H1 (cell line): ENCODE results near the gene PHRF1. TPM values are rescaled to one million over a fixed set of nuclear protein-coding genes. Genes with fewer than 3 reads are reported as not detected.
A peak's percentile ranks its signal among the peaks of the same experiment; 100 is the strongest.

Experiments used
- CTCF ChIA-PET: fragments of 300-600 bp; sonication (Branson Sonifier 250); formaldehyde crosslinking; loops from one replicate; lab custom pipeline; 2021; ENCODE audit not compliant: partially characterized antibody; lab: Charles Lee
- POLR2A ChIA-PET: fragments of 300-600 bp; sonication (Branson Sonifier 250); formaldehyde crosslinking; loops from one replicate; lab custom pipeline; 2021; ENCODE audit warnings: inconsistent platforms; ENCODE audit not compliant: partially characterized antibody; lab: Charles Lee
- DNase-seq, 2 experiments: peaks; one replicate each; pipeline versions ENCODE4 v3.0.0 to v3.0.0-alpha.2; 2010 to 2022; ENCODE audit warnings: low spot score in 2 of 2, low read depth in 1 of 2, mixed read lengths in 1 of 2
- FAIRE-seq: peaks from 2 replicates; lab custom pipeline; 2011; peaks lifted over from hg19 to GRCh38; lab: Jason Lieb, UNC
- H2AFZ ChIP-seq: 2 replicates; pipeline ENCODE4 v1.8.1; 2012; ENCODE audit warnings: low read length, inconsistent platforms
- H2AK5ac ChIP-seq: 2 replicates; pipeline ENCODE4 v1.6.1; 2013; ENCODE audit warnings: low read depth, low read length
- H2BK120ac ChIP-seq: replicated peaks from 2 replicates; pipeline ENCODE3; 2013; ENCODE audit warnings: low read depth, low read length, inconsistent platforms
- H2BK12ac ChIP-seq: 2 replicates; pipeline ENCODE4 v1.6.1; 2013; ENCODE audit warnings: low read depth, low read length
- H2BK15ac ChIP-seq: 2 replicates; pipeline ENCODE4 v1.6.1; 2013; ENCODE audit warnings: low read length
- H2BK20ac ChIP-seq: 2 replicates; pipeline ENCODE4 v1.6.1; 2013; ENCODE audit warnings: low read length
- H2BK5ac ChIP-seq: 2 replicates; pipeline ENCODE4 v1.6.1; 2013; ENCODE audit warnings: low read depth, low read length
- H3K14ac ChIP-seq: 2 replicates; pipeline ENCODE4 v1.6.1; 2013; ENCODE audit warnings: inconsistent platforms; ENCODE audit not compliant: insufficient read length
- H3K18ac ChIP-seq: 2 replicates; pipeline ENCODE4 v1.6.1; 2013; ENCODE audit warnings: low read length; ENCODE audit errors: extremely low read depth
- H3K23ac ChIP-seq: 2 replicates; pipeline ENCODE4 v1.6.1; 2013; ENCODE audit warnings: inconsistent platforms; ENCODE audit not compliant: insufficient read length
- H3K23me2 ChIP-seq: 2 replicates; pipeline ENCODE4 v1.6.1; 2013; ENCODE audit warnings: low read depth, low read length
- H3K27ac ChIP-seq: 2 replicates; pipeline ENCODE4 v1.6.1; 2011; ENCODE audit warnings: low read depth, low read length, inconsistent platforms
- H3K27me3 ChIP-seq, 4 experiments: replicated peaks in 1 of 4; 1 replicate in 1 of 4; 2 replicates in 3 of 4; pipeline versions ENCODE4 v1.6.1 to v1.8.1; 2011 to 2013; ENCODE audit warnings: low read length in 3 of 4, mild to moderate bottlenecking in 3 of 4, inconsistent platforms in 2 of 4, mixed read lengths in 2 of 4, moderate library complexity in 1 of 4; ENCODE audit not compliant: control insufficient read depth in 3 of 4, insufficient read depth in 3 of 4; ENCODE audit errors: extremely low read depth in 1 of 4
- H3K36me3 ChIP-seq, 4 experiments: 2 replicates each; pipeline versions ENCODE4 v1.6.1 to v1.8.1; 2011 to 2013; ENCODE audit warnings: mild to moderate bottlenecking in 4 of 4, low read length in 3 of 4, moderate library complexity in 2 of 4, control low read depth in 1 of 4, inconsistent platforms in 1 of 4; ENCODE audit not compliant: insufficient read depth in 4 of 4, control insufficient read depth in 2 of 4
- H3K4ac ChIP-seq: replicated peaks from 2 replicates; pipeline ENCODE3; 2013; ENCODE audit warnings: low read length, low read depth, mixed read lengths, inconsistent platforms; ENCODE audit not compliant: insufficient read length
- H3K4me1 ChIP-seq, 4 experiments: replicated peaks in 1 of 4; 1 replicate in 1 of 4; 2 replicates in 3 of 4; pipeline versions ENCODE4 v1.6.1 to v1.8.1; 2011 to 2013; ENCODE audit warnings: low read length in 3 of 4, inconsistent platforms in 2 of 4, mixed read lengths in 1 of 4; ENCODE audit not compliant: insufficient read depth in 4 of 4, control insufficient read depth in 3 of 4
- H3K4me2 ChIP-seq, 2 experiments: 2 replicates each; pipeline versions ENCODE4 v1.6.1 to v1.8.1; 2011 to 2013; ENCODE audit warnings: low read depth in 2 of 2, low read length in 2 of 2, control low read depth in 1 of 2, inconsistent platforms in 1 of 2, mild to moderate bottlenecking in 1 of 2; ENCODE audit not compliant: insufficient read depth in 1 of 2
- H3K4me3 ChIP-seq, 4 experiments: fragments of 200-600, 300-600 bp in 1 of 4; sonication (generic), shearing (Covaris generic), sonication (Bioruptor Twin) in 1 of 4; 2 replicates each; pipeline versions ENCODE4 v1.5.1 to v1.8.1; 2011 to 2016; ENCODE audit warnings: low read length in 4 of 4, low read depth in 3 of 4, control low read depth in 2 of 4, inconsistent platforms in 2 of 4, mild to moderate bottlenecking in 2 of 4, mixed read lengths in 1 of 4, moderate library complexity in 1 of 4; ENCODE audit not compliant: insufficient read depth in 2 of 4; ENCODE audit errors: extremely low read depth in 1 of 4
- H3K56ac ChIP-seq: replicated peaks from 2 replicates; pipeline ENCODE3; 2013; ENCODE audit warnings: low read depth, mild to moderate bottlenecking, mixed read lengths, low read length, inconsistent platforms; ENCODE audit not compliant: insufficient read length
- H3K79me1 ChIP-seq: 2 replicates; pipeline ENCODE4 v1.6.1; 2013; ENCODE audit warnings: low read depth, low read length, control low read depth
- H3K79me2 ChIP-seq, 2 experiments: 2 replicates each; pipeline versions ENCODE4 v1.6.1 to v1.8.1; 2012 to 2013; ENCODE audit warnings: low read length in 2 of 2, mild to moderate bottlenecking in 2 of 2, inconsistent platforms in 1 of 2; ENCODE audit not compliant: insufficient read depth in 2 of 2, control insufficient read depth in 1 of 2
- H3K9ac ChIP-seq, 4 experiments: replicated peaks in 1 of 4; 1 replicate in 1 of 4; 2 replicates in 3 of 4; pipeline versions ENCODE4 v1.6.1 to v1.8.1; 2011 to 2013; ENCODE audit warnings: low read depth in 3 of 4, low read length in 3 of 4, control low read depth in 2 of 4, mild to moderate bottlenecking in 2 of 4, moderate library complexity in 2 of 4, inconsistent platforms in 1 of 4; ENCODE audit errors: extremely low read depth in 1 of 4
- H3K9me3 ChIP-seq, 2 experiments: 2 replicates each; pipeline versions ENCODE4 v1.6.1 to v1.8.1; 2012 to 2013; ENCODE audit warnings: mild to moderate bottlenecking in 2 of 2, moderate library complexity in 2 of 2, control low read depth in 1 of 2, inconsistent platforms in 1 of 2, low read depth in 1 of 2, low read length in 1 of 2, mixed read lengths in 1 of 2; ENCODE audit not compliant: insufficient read depth in 2 of 2
- H4K20me1 ChIP-seq, 2 experiments: replicated peaks in 1 of 2; 2 replicates each; pipeline versions ENCODE3 to v1.8.1; 2011 to 2013; ENCODE audit warnings: inconsistent platforms in 2 of 2, low read length in 2 of 2, mild to moderate bottlenecking in 1 of 2; ENCODE audit not compliant: insufficient read depth in 2 of 2, control insufficient read depth in 1 of 2
- H4K5ac ChIP-seq: 2 replicates; pipeline ENCODE4 v1.6.1; 2013; ENCODE audit warnings: low read length, low read depth, mixed read lengths, inconsistent platforms; ENCODE audit not compliant: insufficient read length
- H4K8ac ChIP-seq: 2 replicates; pipeline ENCODE4 v1.8.0; 2013; ENCODE audit warnings: mild to moderate bottlenecking, moderate library complexity, low read length, inconsistent platforms; ENCODE audit not compliant: insufficient read depth; ENCODE audit errors: extremely low read depth
- H4K91ac ChIP-seq: replicated peaks from 2 replicates; pipeline ENCODE3; 2013; ENCODE audit warnings: low read length, mixed read lengths, inconsistent platforms; ENCODE audit not compliant: insufficient read length
- CBX5 ChIP-seq: fragments of 300-800, 300-1000 bp; sonication (generic); IDR thresholded peaks from 2 replicates; pipeline ENCODE4 v1.7.1; 2016; ENCODE audit warnings: antibody characterized with exemption, low read length, low read depth
- NRF1 ChIP-seq: IDR thresholded peaks from 2 replicates; pipeline ENCODE4 v1.6.1; 2011; ENCODE audit warnings: mild to moderate bottlenecking, low read depth, low read length, improper control_type of control experiment
- WGBS, 2 experiments: shearing (Covaris generic) in 1 of 2; methylation state at CpG; one replicate each; pipeline versions ENCODE4 v1.1.6 to v1.1.7; 2013 to 2015; ENCODE audit warnings: low lambda C conversion rate in 2 of 2, mixed read lengths in 2 of 2, inconsistent platforms in 1 of 2, low coverage in 1 of 2, missing lambda C conversion rate in 1 of 2; ENCODE audit not compliant: insufficient replicate concordance in 2 of 2, insufficient coverage in 1 of 2, insufficient read length in 1 of 2; ENCODE audit errors: extremely low coverage in 1 of 2, missing lambda C conversion rate in 1 of 2; 5-methylcytosine and 5-hydroxymethylcytosine counted together
- polyA plus RNA-seq, 7 experiments: library from polyadenylated mRNA; depleted of rRNA in 3 of 7; stranded (reverse) in 5 of 7; unstranded in 2 of 7; fragments of >200 nt in 5 of 7; fragments of 200-250 nt in 2 of 7; gene quantifications; 1 replicate in 5 of 7; 2 replicates in 1 of 7; 4 replicates in 1 of 7; pipeline versions ENCODE4 v1.2.1 to v1.2.3, GENCODE V29; 2011 to 2013; ENCODE audit warnings: missing spikeins in 2 of 7, mixed read lengths in 2 of 7
- total RNA-seq: library from RNA; stranded (reverse); fragmentation: NEBNext Ultra II Directional; extraction: Animal tissue kit (Norgen Biotek cat#: 25700); gene quantifications from 2 replicates; pipeline ENCODE4 v1.2.1, GENCODE V29; 2021

PHRF1 gene
- total and polyA plus RNA-seq, 2 of the 8 experiments (the other 6 are each of a cell fraction or from before 2014, with no cell fraction given), result 13.4 to 37.3 TPM

- Histone ChIP-seq H4K5ac (no peak overlapping the region), H2BK5ac (0 out of 2 replicates have a peak overlapping the region, but pooled peaks have one; percentile 66), H3K36me3 (peaks cover 0 to 3% (median 0%) of the 10 kb centered on the region in 4 experiments; a peak in 1 of 8 replicates), H3K9me3 (no peaks in the 10 kb centered on the region), H2BK15ac (no peak overlapping the region), H3K27me3 (no peaks in the 10 kb centered on the region), H3K23ac (no peak overlapping the region), H3K27ac (no peak overlapping the region), H3K18ac (no peak overlapping the region), H2BK120ac (no peak overlapping the region), H3K23me2 (peaks cover 3% of the 10 kb centered on the region; the same call in 1 of the 2 replicates), H2BK20ac (no peak overlapping the region), H3K4me1 (peaks cover 0 to 8% (median under 1%) of the 10 kb centered on the region in 4 experiments; a peak in 4 of 7 replicates), H4K91ac (no peak overlapping the region), H3K4ac (no peak overlapping the region), H4K8ac (no peak overlapping the region; the same call in 1 of the 2 replicates), H3K14ac (no peak overlapping the region), H3K9ac (no peak overlapping the region), H3K79me1 (peaks cover 3% of the 10 kb centered on the region), H2AK5ac (no peak overlapping the region), H3K4me3 (no peak overlapping the region), H2BK12ac (no peak overlapping the region), H3K4me2 (no peak overlapping the region), H4K20me1 (peaks cover 8 to 13% of the 10 kb centered on the region in 2 experiments), H3K79me2 (no peaks in the 10 kb centered on the region), H3K56ac (no peak overlapping the region), H2AFZ (no peak overlapping the region)
- ChIA-PET POLR2A (no interaction called here), CTCF (no interaction called here)
- TF ChIP-seq NRF1 (no peak), CBX5 (no peak)
- no peak for DNase-seq
- 88% methylated on average over 16 of the region's 24 CpGs; no CpG with 5 or more reads in 1 of the 2 experiments for WGBS, 2 experiments
- no peak for FAIRE-seq
These were observed 42.8 kb downstream of the PHRF1 start for GRCh38 chr11:618856-619627.
